IMR-90 (cell line): Measurements from ENCODE around the gene ANKRD45.

ENCODE experiments used
- CEBPB ChIP-seq: IDR thresholded peaks from 2 replicates; pipeline ENCODE4 v1.6.1; 2012; ENCODE audit warnings: low read depth, low read length, improper control_type of control experiment
- CHD1 ChIP-seq: IDR thresholded peaks from 2 replicates; pipeline ENCODE4 v1.6.1; 2012; ENCODE audit warnings: low read depth, low read length, improper control_type of control experiment
- CTCF ChIP-seq: conservative IDR thresholded peaks from 2 replicates; pipeline ENCODE4 v1.5.1; 2012; ENCODE audit warnings: mild to moderate bottlenecking, low read depth, low read length, improper control_type of control experiment
- ELK1 ChIP-seq: fragments of 150-350 bp; IDR thresholded peaks from 2 replicates; pipeline ENCODE4 v1.6.1; 2016; ENCODE audit warnings: low read depth, mild to moderate bottlenecking, low read length, moderate library complexity, borderline replicate concordance
- MAFK ChIP-seq: IDR thresholded peaks from 2 replicates; pipeline ENCODE4 v1.6.1; 2012; ENCODE audit warnings: low read depth, low read length, improper control_type of control experiment
- POLR2A ChIP-seq: IDR thresholded peaks from 2 replicates; pipeline ENCODE4 v1.6.1; 2012; ENCODE audit warnings: mild to moderate bottlenecking, low read depth, low read length
- RAD21 ChIP-seq: IDR thresholded peaks from 2 replicates; pipeline ENCODE4 v1.6.1; 2012; ENCODE audit warnings: low read length, improper control_type of control experiment
- RFX5 ChIP-seq: IDR thresholded peaks from 2 replicates; pipeline ENCODE4 v1.8.0; 2012; ENCODE audit warnings: low read depth, mild to moderate bottlenecking, low read length, moderate library complexity
- SMC3 ChIP-seq: fragments of 150-350 bp; IDR thresholded peaks from 2 replicates; pipeline ENCODE4 v1.6.1; 2016; ENCODE audit warnings: low read depth, mild to moderate bottlenecking, antibody characterized with exemption, low read length, moderate library complexity

GRCh38 chr1:173669491-173669941 lies at the start of gene ANKRD45:
- no peak for TF ChIP-seq POLR2A
- TF ChIP-seq CTCF = no peak
- no peak for TF ChIP-seq CHD1
- no peak for TF ChIP-seq RFX5
- no peak for TF ChIP-seq RAD21
- no peak for TF ChIP-seq ELK1
- TF ChIP-seq CEBPB = no peak
- no peak for TF ChIP-seq MAFK
- TF ChIP-seq SMC3 = no peak
